Aorta (tissue), 5 donors: ENCODE results near the gene TMEM181. TPM values are rescaled to one million over a fixed set of nuclear protein-coding genes. Genes with fewer than 3 reads are reported as not detected.
A peak's percentile ranks its signal among the peaks of the same experiment; 100 is the strongest.
"Not testable (repeated sequence)": the region's sequence is repeated elsewhere in the genome, so short reads cannot be mapped to it uniquely, and the experiment has no call there.

Experiments
- ATAC-seq: fragments of 200-7000 bp; cut with Tn5 transposase; one replicate; pipeline ENCODE4 v1.9.1; 2022; ENCODE audit warnings: moderate library complexity; ENCODE audit not compliant: low FRiP score
- DNase-seq, 2 donors: peaks; one replicate each; pipeline ENCODE4 v3.0.0-alpha.2; 2020
- H3K27ac ChIP-seq, 2 donors: one replicate each; pipeline ENCODE4 v1.5.1; 2013; ENCODE audit warnings: low read length in 2 of 2, mild to moderate bottlenecking in 2 of 2, moderate library complexity in 2 of 2, control low read depth in 1 of 2, inconsistent platforms in 1 of 2, low read depth in 1 of 2
- H3K27me3 ChIP-seq, 2 donors: one replicate each; pipeline ENCODE4 v1.6.1; 2013; ENCODE audit warnings: control low read depth in 1 of 2, low read length in 1 of 2, mild to moderate bottlenecking in 1 of 2, moderate library complexity in 1 of 2; ENCODE audit not compliant: insufficient read depth in 2 of 2, control insufficient read depth in 1 of 2
- H3K36me3 ChIP-seq, 2 donors: one replicate each; pipeline ENCODE4 v1.6.1; 2013; ENCODE audit warnings: control low read depth in 1 of 2, low read length in 1 of 2, mild to moderate bottlenecking in 1 of 2; ENCODE audit not compliant: insufficient read depth in 2 of 2, control insufficient read depth in 1 of 2
- H3K4me1 ChIP-seq, 2 donors: one replicate each; pipeline ENCODE4 v1.6.1; 2013; ENCODE audit warnings: low read length in 2 of 2, control low read depth in 1 of 2, mild to moderate bottlenecking in 1 of 2, moderate library complexity in 1 of 2; ENCODE audit not compliant: insufficient read depth in 2 of 2, control insufficient read depth in 1 of 2
- H3K4me3 ChIP-seq, 2 donors: one replicate each; pipeline ENCODE4 v1.5.1; 2013; ENCODE audit warnings: low read length in 2 of 2, control low read depth in 1 of 2, mild to moderate bottlenecking in 1 of 2
- H3K9me3 ChIP-seq: one replicate; pipeline ENCODE4 v1.6.1; 2013; ENCODE audit warnings: mild to moderate bottlenecking, low read length; ENCODE audit not compliant: control insufficient read depth
- WGBS, 2 donors: extraction: QIAGEN DNeasy Blood & Tissue Kit; methylation state at CpG; one replicate each; pipeline ENCODE4 v1.1.7; 2013; 5-methylcytosine and 5-hydroxymethylcytosine counted together
- intact Hi-C, 2 donors: fragments of 100-400 bp; cut with DNase I; formaldehyde crosslinking; loops; one replicate each; pipeline versions ENCODE4 v1.14.2 to v1.15.0; 2022
- polyA plus RNA-seq, 2 donors: library from polyadenylated mRNA; stranded (reverse); fragments of 200-250 nt; gene quantifications; one replicate each; pipeline ENCODE4 v1.2.3, GENCODE V29; 2013
- total RNA-seq, 2 donors: library from RNA; stranded (reverse); fragmentation: NEBNext Ultra II Directional; extraction: Animal tissue kit (Norgen Biotek cat#: 25700); gene quantifications; one replicate each; pipeline ENCODE4 v1.2.1, GENCODE V29; 2021
- donor health status: healthy with polysubstance abuse.
- donor health status: Bipolar disorder and iron deficiency.
- donor health status: DM: no; HTN: no; CAD: no.
- donor health status: DM: no; HTN: no; CAD: no.
- donor health status: DM: yes; HTN: yes; CAD: no.

Gene TMEM181
- total and polyA plus RNA-seq, 4 donors = 7.4 to 25.9 (median 17.9) TPM

GRCh38 chr6:158631678-158632537 is 72.0 kb downstream of the TMEM181 start:
- intact Hi-C loops = no loop called here
- DNase-seq (peak; percentile 80 to 90), ATAC-seq (peak; percentile 89)
- Histone ChIP-seq H3K36me3 (no peaks in the 10 kb centered on the region), H3K4me3 (no peak overlapping the region), H3K27ac (peak overlapping the region in 1 of 2 donors; percentile 16), H3K4me1 (no peaks in the 10 kb centered on the region), H3K9me3 (no peaks in the 10 kb centered on the region), H3K27me3 (no peaks in the 10 kb centered on the region)
- WGBS, 2 donors = 22 to 26% methylated on average over 19 of the region's 19 CpGs

GRCh38 chr6:158632538-158633119 is 72.7 kb downstream of the TMEM181 start:
- H3K27me3 ChIP-seq, intact Hi-C loops, ATAC-seq, DNase-seq, H3K36me3 ChIP-seq, H3K4me3 ChIP-seq, H3K9me3 ChIP-seq, H3K4me1 ChIP-seq, H3K27ac ChIP-seq: not testable (repeated sequence)
- 93 to 96% methylated on average over 3 of the region's 3 CpGs for WGBS, 2 donors

- Histone ChIP-seq H3K4me3 (no peak overlapping the region), H3K27me3 (no peaks in the 10 kb centered on the region), H3K36me3 (no peaks in the 10 kb centered on the region), H3K4me1 (no peaks in the 10 kb centered on the region), H3K27ac (no peak overlapping the region), H3K9me3 (no peaks in the 10 kb centered on the region)
- 85 to 96% methylated on average over 11 of the region's 11 CpGs for WGBS, 2 donors
- intact Hi-C loops = no loop called here
- ATAC-seq (no peak), DNase-seq (no peak)
These were observed 73.2 kb downstream of the TMEM181 start for GRCh38 chr6:158633127-158633526.

- Histone ChIP-seq H3K9me3 (no peaks in the 10 kb centered on the region), H3K27me3 (no peaks in the 10 kb centered on the region), H3K36me3 (no peaks in the 10 kb centered on the region), H3K4me1 (no peaks in the 10 kb centered on the region), H3K4me3 (no peak overlapping the region), H3K27ac (no peak overlapping the region)
- DNase-seq (no peak), ATAC-seq (no peak)
- intact Hi-C loops = no loop called here
- 82 to 84% methylated on average over 6 of the region's 6 CpGs for WGBS, 2 donors
These were observed 75.0 kb downstream of the TMEM181 start for GRCh38 chr6:158634695-158635426.

- no peak for ATAC-seq
- H3K27ac ChIP-seq = no peak overlapping the region
- WGBS, 2 donors = 90 to 91% methylated on average over 7 of the region's 7 CpGs
These were observed 75.7 kb downstream of the TMEM181 start for GRCh38 chr6:158635427-158636073.

DNA sequence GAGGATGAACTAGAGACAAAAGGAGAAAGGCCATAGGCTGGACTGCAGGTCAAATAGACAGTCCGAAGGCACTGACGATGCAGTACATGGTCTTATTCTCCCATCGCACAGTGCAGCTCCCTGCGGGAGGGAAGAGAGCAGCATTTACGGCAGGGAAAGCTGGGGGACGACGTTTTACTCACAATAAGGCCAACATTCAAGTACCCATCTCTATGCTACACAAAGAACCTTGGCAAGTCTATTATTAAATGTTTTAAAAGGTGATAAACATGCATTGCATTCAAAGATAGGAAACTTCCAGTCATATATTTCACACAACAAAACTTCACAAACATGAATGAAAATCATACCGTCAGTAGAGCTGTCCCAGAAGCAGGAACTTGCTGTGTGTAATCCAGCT is 76.9 kb downstream of the TMEM181 start:
- intact Hi-C loops = no loop called here
- 89 to 94% methylated on average over 8 of the region's 8 CpGs for WGBS, 2 donors
- Histone ChIP-seq H3K27me3 (no peaks in the 10 kb centered on the region), H3K4me3 (no peak overlapping the region), H3K9me3 (no peaks in the 10 kb centered on the region), H3K4me1 (no peaks in the 10 kb centered on the region), H3K36me3 (no peaks in the 10 kb centered on the region), H3K27ac (no peak overlapping the region)
- ATAC-seq = no peak
- DNase-seq = no peak

More at GRCh38 chr6:158635427-158636073, 75.7 kb downstream of the TMEM181 start:
- DNase-seq = no peak
- Histone ChIP-seq H3K4me1 (no peaks in the 10 kb centered on the region), H3K27me3 (no peaks in the 10 kb centered on the region), H3K9me3 (no peaks in the 10 kb centered on the region), H3K4me3 (no peak overlapping the region), H3K36me3 (no peaks in the 10 kb centered on the region)
- intact Hi-C loops = no loop called here

DNA sequence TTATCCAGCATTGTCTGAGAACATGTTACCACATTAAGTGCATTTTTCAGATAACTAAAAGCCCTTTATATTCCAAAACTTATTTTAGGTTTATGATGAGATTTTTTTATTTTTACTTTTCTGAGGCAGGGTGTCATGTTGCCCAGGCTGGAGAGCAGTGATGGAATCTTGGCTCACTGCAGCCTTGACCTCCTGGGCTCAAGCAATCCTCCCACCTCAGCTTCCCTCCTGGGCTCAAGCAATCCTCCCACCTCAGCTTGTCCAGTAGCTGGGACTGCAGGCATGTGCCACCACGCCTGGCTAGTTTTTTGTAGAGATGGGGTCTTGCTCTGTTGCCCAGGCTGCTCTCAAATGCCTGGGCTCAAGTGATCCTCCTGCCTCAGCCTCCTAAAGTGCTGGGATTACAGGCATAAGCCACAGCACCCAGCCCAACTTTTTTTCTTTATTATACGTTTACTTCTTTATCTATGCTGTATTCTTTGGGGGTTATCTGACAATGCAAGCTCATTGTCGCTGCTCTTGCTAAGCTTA is 78.5 kb downstream of the TMEM181 start:
- no peak for DNase-seq
- no peak for ATAC-seq
- Histone ChIP-seq H3K4me3 (no peak overlapping the region), H3K36me3 (no peaks in the 10 kb centered on the region), H3K9me3 (no peaks in the 10 kb centered on the region), H3K27me3 (no peaks in the 10 kb centered on the region), H3K27ac (no peak overlapping the region), H3K4me1 (no peaks in the 10 kb centered on the region)
- 73 to 77% methylated on average over 3 of the region's 3 CpGs for WGBS, 2 donors
- intact Hi-C loops = no loop called here

DNA sequence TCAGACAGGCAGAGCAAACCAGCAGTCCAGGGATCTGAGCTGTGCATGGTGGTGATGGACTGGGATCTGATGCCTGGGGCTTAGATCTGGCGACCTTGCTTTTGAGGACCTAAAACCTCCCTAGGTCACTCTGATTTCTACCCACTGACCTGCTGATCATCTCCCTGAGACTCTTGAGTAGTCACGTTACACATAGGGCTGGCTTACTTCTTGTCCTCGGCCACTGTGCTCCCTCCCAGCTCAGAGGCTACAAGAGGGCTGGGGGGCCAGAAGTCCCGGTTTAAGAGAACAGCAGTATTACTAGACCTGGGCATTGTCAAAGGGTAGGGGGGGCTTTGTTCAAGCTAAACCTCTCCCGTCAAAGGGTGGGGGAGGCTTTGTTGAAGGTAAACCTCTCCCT is 79.2 kb downstream of the TMEM181 start:
- Histone ChIP-seq H3K27ac (no peak overlapping the region), H3K9me3 (no peaks in the 10 kb centered on the region), H3K4me3 (no peak overlapping the region), H3K27me3 (no peaks in the 10 kb centered on the region), H3K36me3 (no peaks in the 10 kb centered on the region), H3K4me1 (no peaks in the 10 kb centered on the region)
- intact Hi-C loops = no loop called here
- WGBS, 2 donors = 89 to 90% methylated on average over 5 of the region's 5 CpGs
- DNase-seq = no peak
- no peak for ATAC-seq
